A549 (cell line): Measurements from ENCODE around the gene PHAF1. TPM values are rescaled to one million over a fixed set of nuclear protein-coding genes. Genes with fewer than 3 reads are reported as not detected.
"Not testable (repeated sequence)": the region's sequence is repeated elsewhere in the genome, so short reads cannot be mapped to it uniquely, and the experiment has no call there.

Experiments used
- ATAC-seq, 2 experiments: fragments of 200-7000 bp in 1 of 2; fragments of >200 bp in 1 of 2; cut with Nextera tagmentation in 1 of 2; cut with Tn5 transposase in 1 of 2; 3 replicates each; pipeline versions ENCODE4 v1.8.0 to v1.9.1; 2018 to 2020; ENCODE audit warnings: mild to moderate bottlenecking in 1 of 2, moderate library complexity in 1 of 2
- CTCF ChIA-PET: fragments of 300-600 bp; sonication (Branson Sonifier 250); formaldehyde crosslinking; extraction: SDS; loops from one replicate; lab custom pipeline; 2021; ENCODE audit warnings: antibody characterized with exemption, inconsistent platforms; lab: Yijun Ruan, JAX
- POLR2A ChIA-PET: fragments of 350-600 bp; formaldehyde crosslinking; extraction: SDS; loops from one replicate; lab custom pipeline; 2021; ENCODE audit warnings: antibody characterized with exemption, inconsistent platforms; lab: Yijun Ruan, JAX
- DNase-seq, 2 experiments: peaks; one replicate each; pipeline versions ENCODE4 v3.0.0 to v3.0.0-alpha.2; 2011 to 2016; ENCODE audit warnings: low read depth in 1 of 2, low spot score in 1 of 2
- FAIRE-seq: peaks from 2 replicates; lab custom pipeline; 2011; peaks lifted over from hg19 to GRCh38; lab: Jason Lieb, UNC
- H3K27ac ChIP-seq, 2 experiments: fragments of >200 bp; sonication (Bioruptor Twin); formaldehyde crosslinking; 3 replicates each; pipeline ENCODE4 v1.5.1; 2016 to 2017
- H3K4me1 ChIP-seq: fragments of >200 bp; sonication (Bioruptor Twin); formaldehyde crosslinking; 3 replicates; pipeline ENCODE4 v1.6.1; 2016
- H3K4me2 ChIP-seq: fragments of >200 bp; sonication (Bioruptor Twin); formaldehyde crosslinking; 3 replicates; pipeline ENCODE4 v1.6.1; 2016
- H3K4me3 ChIP-seq: fragments of >200 bp; sonication (Bioruptor Twin); formaldehyde crosslinking; 3 replicates; pipeline ENCODE4 v1.5.1; 2016
- H3K9me3 ChIP-seq: fragments of >200 bp; sonication (Bioruptor Twin); formaldehyde crosslinking; 3 replicates; pipeline ENCODE4 v1.6.1; 2016
- BHLHE40 ChIP-seq: IDR thresholded peaks from 2 replicates; pipeline ENCODE4 v1.6.1; 2012; ENCODE audit warnings: low read depth, low read length, inconsistent platforms
- CBX8 ChIP-seq: fragments of 200-600 bp; sonication (generic); IDR thresholded peaks from 2 replicates; pipeline ENCODE4 v1.6.1; 2016
- CEBPB ChIP-seq, 2 experiments: fragments of >200 bp in 1 of 2; sonication (Bioruptor Twin) in 1 of 2; formaldehyde crosslinking in 1 of 2; IDR thresholded peaks; 2 replicates each; pipeline ENCODE4 v1.6.1; 2012 to 2016
- CHD4 ChIP-seq: fragments of 200-600 bp; sonication (generic); IDR thresholded peaks from 2 replicates; pipeline ENCODE4 v1.6.1; 2016; ENCODE audit warnings: antibody characterized with exemption, mild to moderate bottlenecking, borderline replicate concordance
- E2F6 ChIP-seq: IDR thresholded peaks from 2 replicates; pipeline ENCODE4 v1.6.1; 2012; ENCODE audit warnings: low read depth, borderline replicate concordance
- EHF ChIP-seq: fragments of 250-450 bp; sonication (Bioruptor Pico); IDR thresholded peaks from 2 replicates; pipeline ENCODE4 v1.5.0; 2020; ENCODE audit warnings: mild to moderate bottlenecking
- EHMT2 ChIP-seq: fragments of 200-600 bp; sonication (generic); IDR thresholded peaks from 2 replicates; pipeline ENCODE4 v1.6.1; 2016; ENCODE audit warnings: antibody characterized with exemption, low read depth, mild to moderate bottlenecking, moderate library complexity
- ELK1 ChIP-seq: fragments of 150-350 bp; IDR thresholded peaks from 2 replicates; pipeline ENCODE4 v1.6.1; 2014; ENCODE audit warnings: low read depth, mild to moderate bottlenecking, low read length
- ESRRA ChIP-seq: fragments of 150-350 bp; IDR thresholded peaks from 2 replicates; pipeline ENCODE4 v1.6.1; 2014; ENCODE audit warnings: mild to moderate bottlenecking, low read length, borderline replicate concordance
- GATA3 ChIP-seq: IDR thresholded peaks from 2 replicates; pipeline ENCODE4 v1.6.1; 2012; ENCODE audit warnings: borderline replicate concordance
- HDAC2 ChIP-seq: fragments of 200-600 bp; sonication (generic); IDR thresholded peaks from 2 replicates; pipeline ENCODE4 v1.6.1; 2016
- HMGXB4 ChIP-seq: fragments of 250-450 bp; sonication (Bioruptor Pico); IDR thresholded peaks from 2 replicates; pipeline ENCODE4 v1.5.0; 2021; ENCODE audit warnings: mild to moderate bottlenecking, moderate library complexity, borderline replicate concordance
- HOXB13 ChIP-seq: fragments of 250-450 bp; sonication (Bioruptor Pico); IDR thresholded peaks from 2 replicates; pipeline ENCODE4 v1.5.0; 2020; ENCODE audit warnings: low read depth, mild to moderate bottlenecking, moderate library complexity
- HOXB5 ChIP-seq: fragments of 250-450 bp; sonication (Bioruptor Pico); IDR thresholded peaks from 2 replicates; pipeline ENCODE4 v1.5.0; 2020; ENCODE audit warnings: mild to moderate bottlenecking, moderate library complexity
- MAX ChIP-seq: IDR thresholded peaks from 2 replicates; pipeline ENCODE4 v1.6.1; 2012
- MAZ ChIP-seq: fragments of 150-350 bp; IDR thresholded peaks from 2 replicates; pipeline ENCODE4 v1.6.1; 2014; ENCODE audit warnings: antibody characterized with exemption, low read depth, low read length, borderline replicate concordance
- MYC ChIP-seq: IDR thresholded peaks from 2 replicates; pipeline ENCODE4 v1.6.1; 2012; ENCODE audit warnings: mild to moderate bottlenecking, inconsistent platforms, low read length, improper control_type of control experiment, borderline replicate concordance
- POLR2AphosphoS2 ChIP-seq: conservative IDR thresholded peaks from 2 replicates; pipeline ENCODE4 v1.6.1; 2012; ENCODE audit warnings: low read length, improper control_type of control experiment, inconsistent platforms
- RAD21 ChIP-seq, 2 experiments: fragments of >200 bp in 1 of 2; sonication (Bioruptor Twin) in 1 of 2; formaldehyde crosslinking in 1 of 2; IDR thresholded peaks in 1 of 2; conservative IDR thresholded peaks in 1 of 2; 2 replicates in 1 of 2; 3 replicates in 1 of 2; pipeline ENCODE4 v1.6.1; 2012 to 2018; ENCODE audit warnings: inconsistent platforms in 1 of 2
- RCOR1 ChIP-seq: fragments of 150-350 bp; IDR thresholded peaks from 2 replicates; pipeline ENCODE4 v1.6.1; 2014; ENCODE audit warnings: antibody characterized with exemption, low read length, low read depth
- SREBF2 ChIP-seq: fragments of 450-650 bp; IDR thresholded peaks from 2 replicates; pipeline ENCODE4 v1.6.1; 2014; ENCODE audit warnings: mild to moderate bottlenecking, moderate library complexity
- ZSCAN20 ChIP-seq: fragments of 250-450 bp; sonication (Bioruptor Pico); IDR thresholded peaks from 2 replicates; pipeline ENCODE4 v1.8.0; 2022; ENCODE audit warnings: mild to moderate bottlenecking, moderate library complexity
- whole genome bisulfite sequencing: methylation state at CpG from one replicate; pipeline ENCODE4 v1.1.6; 2017; ENCODE audit errors: missing lambda C conversion rate; 5-methylcytosine and 5-hydroxymethylcytosine counted together
- polyA plus RNA-seq, 4 experiments: library from polyadenylated mRNA; depleted of rRNA in 3 of 4; stranded (reverse); fragments of >200 nt; fragmentation: RNase III in 1 of 4; extraction: RNeasy Plus Mini Kit Qiagen cat#74134 plus additional on column Dnase treatment in 1 of 4; gene quantifications; 2 replicates in 3 of 4; 3 replicates in 1 of 4; pipeline ENCODE4 v1.2.3, GENCODE V29; 2011 to 2017
- TF ChIP-seq, protein P1 (sequence below): IDR thresholded peaks from 2 replicates; pipeline ENCODE4 v1.6.1; 2012

The PHAF1 gene
- polyA plus RNA-seq, 2 of the 4 experiments (the other 2 are of a cell fraction) = 21.6 to 37.6 TPM

- ChIA-PET POLR2A (no interaction called here), CTCF (interaction anchor here (0.7 to 3.5 kb wide), 3 partner anchors 13 to 141 kb away, joined by 3 to 17 read pairs (median 3); no protein-coding TSS in a partner anchor)
- FAIRE-seq = no peak
- ATAC-seq = no peak
- Histone ChIP-seq H3K4me2 (no peak overlapping the region), H3K9me3 (no peaks in the 10 kb centered on the region), H3K4me3 (no peak overlapping the region), H3K27ac (no peak overlapping the region), H3K4me1 (peaks cover 29% of the 10 kb centered on the region)
- WGBS = 95% methylated on average over 9 of the region's 9 CpGs
- no peak for DNase-seq
- no peak for TF ChIP-seq RAD21 (conservative IDR thresholded peaks at IDR 0.05 in 1 of 2, IDR thresholded peaks at IDR 0.05 in 1 of 2)
- no peak for TF ChIP-seq POLR2AphosphoS2
- no peak for TF ChIP-seq CHD4
- no peak for TF ChIP-seq HOXB5 (CRISPR knock-in tag)
- no peak for TF ChIP-seq MYC
- TF ChIP-seq CBX8 = no peak
- TF ChIP-seq RCOR1 = no peak
- no peak for TF ChIP-seq GATA3
- TF ChIP-seq E2F6 = no peak
- no peak for TF ChIP-seq CEBPB (IDR thresholded peaks at IDR 0.05)
- TF ChIP-seq MAX = no peak
- TF ChIP-seq ESRRA = no peak
Observed at GRCh38 chr16:67117716-67118115, 8.0 kb downstream of the PHAF1 start.

DNA sequence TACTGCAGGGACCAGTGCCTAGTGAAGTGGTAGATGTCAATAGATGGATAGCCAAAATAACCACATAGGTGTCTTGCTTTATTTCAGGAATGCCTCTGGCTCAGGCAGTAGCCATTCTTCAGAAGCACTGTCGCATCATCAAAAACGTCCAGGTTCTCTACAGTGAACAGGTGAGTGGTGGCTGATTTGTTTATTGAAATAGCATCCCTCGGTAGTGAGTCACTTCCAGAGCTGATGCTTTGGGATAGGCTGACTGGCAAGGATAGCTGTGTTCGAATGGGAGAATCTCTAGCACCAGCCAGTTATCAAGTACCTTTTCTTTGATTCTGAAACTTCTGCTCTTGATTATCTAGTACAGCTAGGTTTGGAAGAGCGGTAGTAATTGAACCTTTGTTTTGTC, 10.3 kb downstream of the PHAF1 start:
- ATAC-seq (no peak), DNase-seq (no peak), FAIRE-seq (no peak)
- Histone ChIP-seq H3K27ac (no peak overlapping the region), H3K4me3 (no peak overlapping the region), H3K4me1 (peaks cover 11% of the 10 kb centered on the region), H3K4me2 (no peak overlapping the region), H3K9me3 (no peaks in the 10 kb centered on the region)
- ChIA-PET CTCF (interaction anchor here (1.0 to 3.2 kb wide), 5 partner anchors 13 to 159 kb away, joined by 3 to 11 read pairs (median 5); partner anchors contain the start of gene CES3), POLR2A (no interaction called here)
- TF ChIP-seq ELK1 = no peak
- no peak for TF ChIP-seq HDAC2
- TF ChIP-seq MAZ = no peak
- TF ChIP-seq EHF (CRISPR knock-in tag) = no peak
- TF ChIP-seq SREBF2 = no peak
- TF ChIP-seq ZSCAN20 (CRISPR knock-in tag) = no peak
- no peak for TF ChIP-seq HMGXB4 (CRISPR knock-in tag)
- TF ChIP-seq BHLHE40 = no peak
- TF ChIP-seq HOXB13 (CRISPR knock-in tag) = no peak
- TF ChIP-seq, protein P1, sequence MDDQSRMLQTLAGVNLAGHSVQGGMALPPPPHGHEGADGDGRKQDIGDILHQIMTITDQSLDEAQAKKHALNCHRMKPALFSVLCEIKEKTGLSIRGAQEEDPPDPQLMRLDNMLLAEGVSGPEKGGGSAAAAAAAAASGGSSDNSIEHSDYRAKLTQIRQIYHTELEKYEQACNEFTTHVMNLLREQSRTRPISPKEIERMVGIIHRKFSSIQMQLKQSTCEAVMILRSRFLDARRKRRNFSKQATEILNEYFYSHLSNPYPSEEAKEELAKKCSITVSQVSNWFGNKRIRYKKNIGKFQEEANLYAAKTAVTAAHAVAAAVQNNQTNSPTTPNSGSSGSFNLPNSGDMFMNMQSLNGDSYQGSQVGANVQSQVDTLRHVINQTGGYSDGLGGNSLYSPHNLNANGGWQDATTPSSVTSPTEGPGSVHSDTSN = no peak
- TF ChIP-seq EHMT2 = no peak
- TF ChIP-seq RCOR1 = no peak
- WGBS = 63% methylated on average over 5 of the region's 5 CpGs

- POLR2A ChIA-PET = not testable (repeated sequence)
Observed at GRCh38 chr16:67122799-67123198, 13.1 kb downstream of the PHAF1 start.

More at GRCh38 chr16:67122799-67123198, 13.1 kb downstream of the PHAF1 start:
- CTCF ChIA-PET = interaction anchor here (1.0 kb wide), 1 partner anchor 40 kb away, joined by 5 read pairs; no protein-coding TSS in a partner anchor
- H3K27ac ChIP-seq, H3K9me3 ChIP-seq, FAIRE-seq, H3K4me1 ChIP-seq, DNase-seq, H3K4me3 ChIP-seq, H3K4me2 ChIP-seq, ATAC-seq: not testable (repeated sequence)
- 90% methylated on average over 5 of the region's 5 CpGs for WGBS
